ENCODE data around the gene CCPG1.
A peak's percentile ranks its signal among the peaks of the same experiment; 100 is the strongest.

The CCPG1 gene

DNA sequence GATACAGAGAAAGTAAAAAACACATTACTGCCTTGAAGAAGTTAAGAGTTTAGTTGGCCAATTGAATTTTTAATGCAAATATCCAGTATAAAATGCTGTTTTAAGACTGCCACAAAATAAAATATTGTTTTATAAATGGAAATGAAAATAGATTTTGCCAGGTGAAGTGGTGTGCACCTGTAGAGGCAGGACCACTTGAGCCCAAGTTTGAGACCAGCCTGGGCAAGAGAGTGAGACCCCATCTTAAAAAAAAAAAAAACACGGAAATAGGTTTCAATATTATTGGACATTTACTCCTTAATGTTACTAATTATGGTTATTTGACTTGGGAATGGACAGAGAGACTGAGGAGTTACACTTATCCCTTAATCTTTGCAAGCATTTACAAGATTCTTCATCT lies 87.2 kb downstream of the CCPG1 start:
- no peak for DNase-seq (ENCODE audit: low spot score)
- no peak for FAIRE-seq

DNA sequence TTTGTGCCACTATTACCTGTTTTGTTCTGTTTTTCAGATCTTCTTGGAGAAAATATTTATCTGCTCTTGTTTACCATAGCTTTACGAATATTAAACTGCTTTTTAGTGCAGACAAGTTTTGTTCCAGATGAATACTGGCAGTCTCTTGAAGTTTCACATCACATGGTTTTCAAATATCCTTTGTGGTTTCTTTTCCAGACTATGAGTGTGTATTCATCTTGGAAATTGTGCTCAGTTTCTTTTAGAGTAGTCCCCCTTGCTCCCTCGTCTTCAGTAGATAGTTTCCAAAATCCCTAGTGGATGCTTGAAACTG lies 88.0 kb downstream of the CCPG1 start:
- no peak for FAIRE-seq
- DNase-seq (ENCODE audit: low spot score): no peak

DNA sequence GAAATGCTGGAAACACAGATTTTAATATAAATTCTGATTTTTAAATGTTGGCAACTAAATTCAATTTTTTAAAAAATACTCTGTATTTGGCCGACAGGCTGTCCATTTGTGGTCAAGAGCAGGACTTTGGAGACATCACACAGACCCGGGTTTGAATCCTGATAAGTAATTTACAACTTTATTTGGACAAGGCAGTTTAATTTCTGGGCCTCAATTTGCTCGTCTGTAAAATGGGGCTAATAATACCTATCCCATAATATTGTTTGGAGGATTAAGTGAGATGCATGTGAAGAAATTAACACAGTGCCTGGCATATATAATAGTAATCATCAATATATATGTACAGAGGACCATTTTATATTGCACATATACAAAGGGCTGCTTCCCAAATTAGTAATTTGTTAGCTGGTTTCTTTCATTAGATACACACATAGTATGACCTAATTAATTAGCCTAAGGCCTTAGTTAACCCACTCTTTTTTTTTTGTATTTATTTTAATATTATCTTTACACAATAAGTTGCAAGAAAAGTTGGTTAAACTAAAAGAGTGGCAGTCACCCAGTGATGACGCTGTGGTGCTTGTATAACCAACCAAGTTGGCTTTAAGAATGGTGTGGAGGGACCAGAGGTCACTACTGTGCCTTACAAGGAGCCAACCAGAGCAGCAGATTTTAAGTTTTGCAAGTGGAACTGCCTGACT lies 88.5 kb downstream of the CCPG1 start:
- DNase-seq (ENCODE audit: low spot score) (no peak), FAIRE-seq (no peak)

DNA sequence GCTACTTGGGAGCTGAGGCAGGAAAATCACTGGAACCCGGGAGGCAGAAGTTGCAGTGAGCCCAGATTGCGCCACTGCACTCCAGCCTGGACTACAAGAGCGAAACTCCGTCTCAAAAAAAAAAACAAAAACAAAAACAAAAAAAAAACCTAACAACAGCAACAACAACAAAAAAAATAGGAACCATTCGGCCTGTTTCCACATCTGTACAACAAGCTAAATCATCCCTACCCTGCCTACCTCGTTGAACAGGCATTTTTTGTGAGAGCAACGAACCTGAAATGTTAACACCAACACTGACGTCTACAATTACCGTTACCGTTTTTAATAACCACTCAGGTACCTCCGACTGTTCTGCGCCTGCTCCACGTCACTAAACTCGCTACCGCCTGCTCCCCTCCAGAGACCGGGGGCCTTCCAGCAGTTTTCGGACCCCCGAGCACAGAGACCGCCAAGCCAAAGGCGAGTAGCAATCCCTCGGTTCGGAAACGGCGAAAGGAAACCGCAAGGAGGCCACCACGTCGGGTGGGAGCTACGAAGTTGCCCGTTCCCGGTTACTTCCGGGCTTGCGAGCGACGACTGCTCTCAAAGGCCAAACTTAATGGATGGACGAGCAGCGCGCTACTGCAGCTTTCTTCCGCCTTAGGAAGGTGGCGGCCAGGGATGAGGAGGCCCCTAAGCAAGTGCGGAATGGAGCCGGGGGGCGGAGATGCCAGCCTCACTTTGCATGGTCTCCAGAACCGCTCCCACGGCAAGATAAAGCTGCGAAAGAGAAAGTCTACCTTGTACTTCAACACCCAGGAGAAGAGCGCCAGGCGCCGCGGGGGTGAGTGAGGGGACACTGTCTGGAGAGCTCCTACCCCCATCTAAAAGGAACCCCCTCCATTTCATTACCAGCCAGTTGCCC lies 89.3 kb downstream of the CCPG1 start, which contains the start of the genes PIGB and PIGBOS1:
Gene PIGB (plus strand): TSS at position 635 of the 907 bp plus-strand sequence. CDS start 29 bp downstream, at position 664.
Gene PIGBOS1 (minus strand): TSS at position 536 of the 907 bp plus-strand sequence. CDS start 1,331 bp downstream, outside the sequence.
- DNase-seq (ENCODE audit: low spot score) (peak; percentile 79), FAIRE-seq (no peak)
